GM21526 (cell line): ENCODE data around the gene PDIA3.
"Not testable (repeated sequence)": the region's sequence is repeated elsewhere in the genome, so short reads cannot be mapped to it uniquely, and the experiment has no call there.

ENCODE experiments used
- ATAC-seq: cut with Tn5 transposase; IDR thresholded peaks from one replicate; pipeline ENCODE4 v1.9.1; 2021; ENCODE audit warnings: moderate library complexity; ENCODE audit not compliant: unreplicated experiment, low FRiP score

Gene PDIA3

GRCh38 chr15:43808960-43809678, 62.9 kb downstream of the PDIA3 start:
- ATAC-seq = peak; percentile 54

- not testable (repeated sequence) for ATAC-seq
These were observed 68.8 kb downstream of the PDIA3 start for GRCh38 chr15:43815064-43815463.

- no peak for ATAC-seq
These were observed 75.3 kb downstream of the PDIA3 start for GRCh38 chr15:43821505-43821904.
